Natural killer cell (primary cell): ENCODE measurements around the gene ASIC3. TPM values are rescaled to one million over a fixed set of nuclear protein-coding genes. Genes with fewer than 3 reads are reported as not detected.
"Not testable (repeated sequence)": the region's sequence is repeated elsewhere in the genome, so short reads cannot be mapped to it uniquely, and the experiment has no call there.

Experiments
- ATAC-seq, 3 donors: fragments of 150-1000 bp in 2 of 3; fragments of 200-7000 bp in 1 of 3; cut with Tn5 transposase; 1 replicate in 1 of 3; 2 replicates in 2 of 3; pipeline ENCODE4 v1.10.0; 2021; ENCODE audit warnings: mild to moderate bottlenecking in 2 of 3, moderate library complexity in 2 of 3
- DNase-seq, 2 donors: peaks; one replicate each; pipeline versions ENCODE4 v3.0.0 to v3.0.0-alpha.2; 2013 to 2021; ENCODE audit warnings: mixed read lengths in 1 of 2
- H3K27ac ChIP-seq: one replicate; pipeline ENCODE4 v1.5.1; 2013; ENCODE audit warnings: mild to moderate bottlenecking, low read length
- H3K27me3 ChIP-seq: one replicate; pipeline ENCODE4 v1.6.1; 2013; ENCODE audit warnings: low read length; ENCODE audit not compliant: control insufficient read depth, insufficient read depth
- H3K36me3 ChIP-seq: one replicate; pipeline ENCODE4 v1.6.1; 2013; ENCODE audit warnings: low read length; ENCODE audit not compliant: control insufficient read depth, insufficient read depth
- H3K4me1 ChIP-seq: one replicate; pipeline ENCODE4 v1.6.1; 2013; ENCODE audit warnings: low read length; ENCODE audit not compliant: control insufficient read depth, insufficient read depth
- H3K4me3 ChIP-seq: one replicate; pipeline ENCODE4 v1.5.1; 2013; ENCODE audit warnings: low read length
- H3K9me3 ChIP-seq: one replicate; pipeline ENCODE4 v1.6.1; 2013; ENCODE audit warnings: low read length; ENCODE audit not compliant: control insufficient read depth, insufficient read depth
- H3K27ac Mint-ChIP-seq, 2 donors: one replicate each; pipeline ENCODE4 v1.8.0; 2022; ENCODE audit warnings: mild to moderate bottlenecking in 2 of 2, mixed read lengths in 2 of 2, moderate library complexity in 1 of 2
- H3K27me3 Mint-ChIP-seq, 2 donors: one replicate each; pipeline ENCODE4 v1.8.0; 2022; ENCODE audit warnings: low read depth in 2 of 2, mixed read lengths in 2 of 2
- H3K36me3 Mint-ChIP-seq: one replicate; pipeline ENCODE4 v1.8.0; 2022; ENCODE audit warnings: mixed read lengths
- H3K4me1 Mint-ChIP-seq, 2 donors: one replicate each; pipeline ENCODE4 v1.8.0; 2022; ENCODE audit warnings: mixed read lengths in 2 of 2
- H3K4me3 Mint-ChIP-seq: one replicate; pipeline ENCODE4 v1.8.0; 2022; ENCODE audit warnings: mild to moderate bottlenecking, moderate library complexity, mixed read lengths
- H3K9me3 Mint-ChIP-seq, 2 donors: one replicate each; pipeline ENCODE4 v1.8.0; 2022; ENCODE audit warnings: mixed read lengths in 2 of 2
- CTCF ChIP-seq: fragments of 200-600 bp; IDR thresholded peaks from one replicate; pipeline ENCODE4 v1.8.0; 2022; ENCODE audit warnings: antibody characterized with exemption
- WGBS: methylation state at CpG from one replicate; pipeline ENCODE4 v1.1.7; 2013; ENCODE audit warnings: missing lambda C conversion rate; ENCODE audit not compliant: insufficient coverage; 5-methylcytosine and 5-hydroxymethylcytosine counted together
- intact Hi-C: fragments of 100-400 bp; cut with micrococcal nuclease; formaldehyde crosslinking; loops from one replicate; pipeline ENCODE4 v1.14.2; 2022
- total RNA-seq, 4 donors: library from RNA; stranded (reverse); fragments of 120-200 nt in 1 of 4; gene quantifications; one replicate each; pipeline versions ENCODE4 v1.2.3 to v1.2.4, GENCODE V29; 2013 to 2022

The ASIC3 gene
- total RNA-seq, 3 donors from 2014 or later (not counting 1 experiment from before 2014, with no cell fraction given) = 5.7 to 7.9 (median 5.9) TPM

DNA sequence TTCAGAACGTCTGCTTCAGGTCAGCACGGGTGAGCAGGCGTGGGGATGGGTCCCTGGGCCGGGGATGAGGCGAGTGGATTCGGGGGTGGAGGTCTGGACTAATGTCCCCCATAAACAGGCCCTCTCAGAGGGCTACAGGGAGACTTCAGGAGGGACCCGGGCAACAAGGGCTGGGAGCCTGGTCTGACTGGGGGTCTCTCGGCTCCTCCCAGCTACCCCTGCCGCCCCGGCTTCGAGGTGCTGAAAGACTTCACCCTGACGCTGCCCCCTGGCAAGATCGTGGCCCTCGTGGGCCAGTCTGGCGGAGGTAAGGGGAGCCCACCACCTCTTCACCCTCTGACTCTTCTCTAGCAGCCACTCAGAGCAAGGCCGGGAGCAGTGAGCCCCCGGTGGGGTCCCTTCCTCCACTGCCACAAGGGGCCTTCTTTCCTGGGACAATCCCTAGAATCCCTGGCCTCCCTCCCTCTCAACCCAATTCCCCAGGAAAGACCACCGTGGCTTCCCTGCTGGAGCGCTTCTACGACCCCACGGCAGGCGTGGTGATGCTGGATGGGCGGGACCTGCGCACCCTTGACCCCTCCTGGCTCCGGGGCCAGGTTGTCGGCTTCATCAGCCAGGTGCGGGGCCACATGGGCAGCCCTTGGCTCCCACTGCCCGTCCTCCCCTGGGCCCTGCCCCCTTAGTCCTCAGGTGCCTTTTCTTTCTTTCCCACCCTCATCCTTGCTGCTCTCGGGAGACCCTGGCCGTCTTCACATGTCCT, 7.5 kb upstream of the ASIC3 start:
- Mint-ChIP-seq H3K36me3 (no peaks in the 10 kb centered on the region), H3K4me3 (no peak overlapping the region), H3K9me3 (no peaks in the 10 kb centered on the region), H3K4me1 (peaks cover 9 to 14% of the 10 kb centered on the region in 2 donors), H3K27me3 (no peaks in the 10 kb centered on the region), H3K27ac (no peak overlapping the region)
- no peak for ATAC-seq
- TF ChIP-seq CTCF = no peak
- Histone ChIP-seq H3K27ac (no peak overlapping the region), H3K9me3 (no peaks in the 10 kb centered on the region), H3K36me3 (peaks cover 18% of the 10 kb centered on the region), H3K4me3 (no peak overlapping the region), H3K4me1 (no peaks in the 10 kb centered on the region), H3K27me3 (no peaks in the 10 kb centered on the region)
- WGBS = 96% methylated on average over 30 of the region's 30 CpGs
- intact Hi-C loops = no loop called here
- no peak for DNase-seq

GRCh38 chr7:151043449-151043848, 4.9 kb upstream of the ASIC3 start:
- H3K27ac ChIP-seq, H3K9me3 Mint-ChIP-seq, H3K27ac Mint-ChIP-seq, H3K4me3 Mint-ChIP-seq, ATAC-seq, H3K9me3 ChIP-seq, DNase-seq, intact Hi-C loops, H3K27me3 ChIP-seq, H3K4me1 ChIP-seq, H3K27me3 Mint-ChIP-seq, H3K36me3 ChIP-seq, H3K36me3 Mint-ChIP-seq, H3K4me3 ChIP-seq: not testable (repeated sequence)
- H3K4me1 Mint-ChIP-seq = peaks cover 9 to 15% of the 10 kb centered on the region in 2 donors
- WGBS = 89% methylated on average over 10 of the region's 10 CpGs

- DNase-seq (no peak), ATAC-seq (no peak)
- Histone ChIP-seq H3K9me3 (no peaks in the 10 kb centered on the region), H3K4me3 (no peak overlapping the region), H3K27me3 (no peaks in the 10 kb centered on the region), H3K27ac (no peak overlapping the region), H3K36me3 (peaks cover 6% of the 10 kb centered on the region), H3K4me1 (no peaks in the 10 kb centered on the region)
- H3K4me3 Mint-ChIP-seq = no peak overlapping the region
- peaks cover 9 to 19% of the 10 kb centered on the region in 2 donors for H3K4me1 Mint-ChIP-seq
- H3K36me3 Mint-ChIP-seq = no peaks in the 10 kb centered on the region
- no peaks in the 10 kb centered on the region for H3K9me3 Mint-ChIP-seq
- no peaks in the 10 kb centered on the region for H3K27me3 Mint-ChIP-seq
- H3K27ac Mint-ChIP-seq = no peak overlapping the region
- intact Hi-C loops = no loop called here
- WGBS = 97% methylated on average over 20 of the region's 20 CpGs
- no peak for TF ChIP-seq CTCF
Observed at GRCh38 chr7:151043959-151044358, 4.4 kb upstream of the ASIC3 start.

- H3K36me3 ChIP-seq = peaks cover 6% of the 10 kb centered on the region
Observed at GRCh38 chr7:151045262-151045661, 3.1 kb upstream of the ASIC3 start.

More at GRCh38 chr7:151045262-151045661, 3.1 kb upstream of the ASIC3 start:
- ATAC-seq = no peak
- Histone ChIP-seq H3K27me3 (no peaks in the 10 kb centered on the region), H3K27ac (no peak overlapping the region), H3K4me1 (no peaks in the 10 kb centered on the region), H3K9me3 (no peaks in the 10 kb centered on the region), H3K4me3 (no peak overlapping the region)
- WGBS = 96% methylated on average over 11 of the region's 11 CpGs
- Mint-ChIP-seq H3K27me3 (peaks cover 0 to 3% of the 10 kb centered on the region in 2 donors), H3K9me3 (no peaks in the 10 kb centered on the region), H3K36me3 (no peaks in the 10 kb centered on the region), H3K4me3 (no peak overlapping the region), H3K4me1 (peaks cover 0 to 6% of the 10 kb centered on the region in 2 donors), H3K27ac (no peak overlapping the region)
- TF ChIP-seq CTCF = no peak
- intact Hi-C loops = no loop called here
- no peak for DNase-seq
